Memory B cell (primary cell): Measurements from ENCODE around the gene GRIA4.
A peak's percentile ranks its signal among the peaks of the same experiment; 100 is the strongest.
"Not testable (repeated sequence)": the region's sequence is repeated elsewhere in the genome, so short reads cannot be mapped to it uniquely, and the experiment has no call there.

ENCODE experiments used
- ATAC-seq: fragments of 150-1000 bp; cut with Tn5 transposase; 2 replicates; pipeline ENCODE4 v1.10.0; 2021; ENCODE audit warnings: low read depth, mild to moderate bottlenecking, moderate library complexity
- DNase-seq, 2 donors: peaks; one replicate each; pipeline ENCODE4 v3.0.0; 2022; ENCODE audit warnings: low spot score in 2 of 2
- H3K27ac Mint-ChIP-seq: one replicate; pipeline ENCODE4 v1.8.0; 2022; ENCODE audit warnings: mild to moderate bottlenecking, moderate library complexity, mixed read lengths
- H3K27me3 Mint-ChIP-seq: one replicate; pipeline ENCODE4 v1.8.0; 2022; ENCODE audit warnings: mixed read lengths
- H3K36me3 Mint-ChIP-seq: one replicate; pipeline ENCODE4 v1.8.0; 2022; ENCODE audit warnings: mild to moderate bottlenecking, mixed read lengths
- H3K4me1 Mint-ChIP-seq: one replicate; pipeline ENCODE4 v1.8.0; 2022; ENCODE audit warnings: mixed read lengths
- H3K4me3 Mint-ChIP-seq: one replicate; pipeline ENCODE4 v1.8.0; 2022; ENCODE audit warnings: mild to moderate bottlenecking, moderate library complexity, mixed read lengths
- H3K9me3 Mint-ChIP-seq: one replicate; pipeline ENCODE4 v1.8.0; 2022; ENCODE audit warnings: mixed read lengths

The GRIA4 gene

DNA sequence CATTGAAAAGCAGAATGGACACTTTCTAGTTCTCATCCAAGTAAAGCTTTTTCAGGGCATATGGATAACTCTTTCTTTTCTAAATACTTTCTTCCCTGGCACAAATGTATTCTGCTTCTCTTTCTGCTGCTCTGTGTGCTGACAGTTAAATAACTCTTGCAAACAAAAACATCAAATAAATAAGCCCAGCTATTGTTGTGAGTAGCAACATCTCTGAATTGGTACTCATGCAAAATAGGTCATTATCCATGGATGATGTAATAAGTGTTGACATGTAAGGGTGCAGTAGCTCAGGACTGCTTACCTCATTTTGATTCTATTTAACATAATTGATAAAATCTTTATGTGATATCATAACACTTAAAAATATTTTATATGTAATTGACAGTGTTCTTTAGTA, 247.9 kb downstream of the GRIA4 start:
- DNase-seq: no peak

DNA sequence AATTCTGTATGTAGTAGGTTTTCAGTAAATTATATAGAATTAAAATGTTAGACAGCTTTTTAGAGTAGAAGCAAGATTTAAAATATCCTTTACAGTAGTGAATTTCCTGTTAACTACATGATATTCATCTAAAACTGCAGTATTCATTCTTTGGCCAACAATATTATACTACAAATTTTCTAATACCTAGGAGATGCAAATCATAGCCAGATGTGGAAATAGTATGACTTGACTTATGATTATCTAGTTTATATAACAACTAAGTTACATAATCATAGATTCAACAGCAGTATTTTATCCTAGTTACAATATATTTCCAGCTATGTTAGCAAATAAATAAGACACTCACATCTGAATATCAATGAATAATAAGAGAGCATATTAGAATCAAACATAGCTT, 249.0 kb downstream of the GRIA4 start:
- Mint-ChIP-seq H3K27ac (no peak overlapping the region), H3K4me3 (no peak overlapping the region), H3K4me1 (no peaks in the 10 kb centered on the region), H3K36me3 (no peaks in the 10 kb centered on the region), H3K27me3 (peaks cover 6% of the 10 kb centered on the region), H3K9me3 (no peaks in the 10 kb centered on the region)
- ATAC-seq (no peak), DNase-seq (no peak)

More for the DNA sequence above, 247.9 kb downstream of the GRIA4 start:
- no peak overlapping the region for H3K4me3 Mint-ChIP-seq
- no peaks in the 10 kb centered on the region for H3K36me3 Mint-ChIP-seq
- no peaks in the 10 kb centered on the region for H3K9me3 Mint-ChIP-seq
- no peak for ATAC-seq
- H3K27me3 Mint-ChIP-seq: peaks cover 6% of the 10 kb centered on the region
- no peaks in the 10 kb centered on the region for H3K4me1 Mint-ChIP-seq
- H3K27ac Mint-ChIP-seq: no peak overlapping the region

DNA sequence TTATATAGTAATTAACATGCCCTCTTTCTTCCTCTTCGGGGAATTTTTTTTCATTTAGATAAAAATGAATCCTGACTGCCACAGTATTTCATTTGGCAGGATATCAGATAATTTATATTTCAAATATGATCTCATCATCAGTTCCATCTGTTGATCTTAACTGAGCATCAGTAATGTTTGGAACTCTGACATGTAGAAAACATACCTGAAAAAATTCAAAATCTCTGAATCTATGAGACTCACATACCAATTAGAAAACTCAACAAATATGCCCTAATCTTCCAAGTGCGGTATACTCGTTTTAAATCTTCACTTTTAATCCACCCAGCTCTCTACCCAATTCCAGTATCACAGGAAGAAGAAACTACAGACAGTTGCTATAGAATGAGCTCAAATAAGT, 250.2 kb downstream of the GRIA4 start:
- Mint-ChIP-seq H3K4me1 (no peaks in the 10 kb centered on the region), H3K4me3 (no peak overlapping the region), H3K27ac (no peak overlapping the region), H3K36me3 (no peaks in the 10 kb centered on the region), H3K27me3 (peaks cover 4% of the 10 kb centered on the region), H3K9me3 (no peaks in the 10 kb centered on the region)
- ATAC-seq (no peak), DNase-seq (no peak)

DNA sequence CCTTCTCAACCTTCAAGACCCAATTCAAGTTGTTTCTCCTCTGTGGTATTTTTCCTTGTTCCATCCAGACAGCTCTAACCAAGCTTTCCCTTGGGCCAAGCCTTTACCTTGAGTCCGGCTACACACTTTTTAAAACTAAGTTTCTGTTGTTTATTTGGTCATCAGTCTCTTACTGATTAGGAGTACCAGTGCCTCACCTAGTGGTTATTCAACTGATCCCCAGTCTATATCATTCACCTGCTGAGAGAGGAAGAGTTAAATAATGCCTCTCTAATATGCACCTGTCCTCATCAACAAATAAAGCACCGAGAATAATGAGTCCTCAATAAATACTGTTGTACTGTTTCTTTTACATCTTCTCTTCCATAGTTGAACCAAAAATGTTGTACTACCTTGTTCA, 251.4 kb downstream of the GRIA4 start:
- DNase-seq (no peak), ATAC-seq (no peak)
- no peaks in the 10 kb centered on the region for H3K36me3 Mint-ChIP-seq
- H3K9me3 Mint-ChIP-seq: no peaks in the 10 kb centered on the region
- H3K4me3 Mint-ChIP-seq: no peak overlapping the region
- no peak overlapping the region for H3K27ac Mint-ChIP-seq
- no peaks in the 10 kb centered on the region for H3K4me1 Mint-ChIP-seq
- peaks cover 4% of the 10 kb centered on the region for H3K27me3 Mint-ChIP-seq

DNA sequence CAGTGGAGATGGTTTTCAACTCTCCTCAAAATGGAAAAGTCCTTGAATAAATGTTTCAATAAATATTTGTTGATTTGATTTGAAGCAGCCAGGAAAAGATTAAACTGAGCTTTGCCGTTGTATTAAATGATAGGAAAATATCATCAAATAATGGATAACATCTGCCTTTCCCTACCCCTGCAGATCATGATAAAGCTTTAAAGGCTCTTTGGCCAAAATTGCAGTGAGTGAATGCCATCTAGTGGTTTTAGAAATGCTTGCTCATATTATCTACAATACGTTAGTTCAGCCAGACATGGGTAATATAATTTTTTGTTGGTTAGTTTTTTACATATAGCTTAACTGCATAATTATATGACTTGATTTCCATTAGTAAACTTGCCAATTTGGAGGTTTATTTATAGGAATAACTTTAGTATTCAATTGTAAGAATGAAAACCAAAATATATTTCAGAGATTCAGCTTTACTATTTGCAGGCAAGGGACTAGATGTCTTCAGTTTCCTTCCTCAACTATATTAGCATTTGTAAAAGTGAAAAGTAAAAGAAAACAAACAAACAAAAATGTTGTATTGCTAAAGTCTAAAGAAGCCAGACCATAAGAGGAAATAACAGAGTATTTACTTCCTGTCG, 253.0 kb downstream of the GRIA4 start:
- no peak overlapping the region for H3K4me3 Mint-ChIP-seq
- peak; percentile 51 for ATAC-seq

DNA sequence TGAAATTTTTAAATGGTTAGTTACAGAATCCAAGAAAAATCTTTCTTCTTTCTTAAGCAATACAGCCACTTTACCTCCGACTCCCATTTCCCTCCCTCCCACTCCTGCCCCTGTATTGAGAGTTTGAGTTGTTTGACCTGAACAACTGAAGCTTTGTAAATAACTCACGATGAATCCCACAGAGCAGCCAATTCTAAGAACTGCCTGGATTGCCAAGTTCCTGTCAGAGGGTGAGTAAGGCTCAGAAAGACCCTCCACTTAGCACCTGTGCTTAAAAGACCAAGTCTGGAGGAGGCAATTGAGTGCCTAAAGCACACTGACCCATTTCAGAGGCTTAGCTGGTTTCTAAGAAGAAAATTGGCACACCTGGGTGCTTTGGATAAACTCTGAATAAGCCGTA, 253.7 kb downstream of the GRIA4 start:
- Mint-ChIP-seq H3K27ac (no peak overlapping the region), H3K9me3 (no peaks in the 10 kb centered on the region), H3K36me3 (no peaks in the 10 kb centered on the region), H3K27me3 (peaks cover 3% of the 10 kb centered on the region), H3K4me3 (no peak overlapping the region), H3K4me1 (no peaks in the 10 kb centered on the region)
- ATAC-seq: no peak
- DNase-seq: no peak

More for the DNA sequence above, 253.0 kb downstream of the GRIA4 start:
- Mint-ChIP-seq H3K27me3 (peaks cover 3% of the 10 kb centered on the region), H3K27ac (no peak overlapping the region), H3K36me3 (no peaks in the 10 kb centered on the region), H3K4me1 (no peaks in the 10 kb centered on the region), H3K9me3 (no peaks in the 10 kb centered on the region)
- peak in 1 of 2 donors; percentile 15 for DNase-seq

DNA sequence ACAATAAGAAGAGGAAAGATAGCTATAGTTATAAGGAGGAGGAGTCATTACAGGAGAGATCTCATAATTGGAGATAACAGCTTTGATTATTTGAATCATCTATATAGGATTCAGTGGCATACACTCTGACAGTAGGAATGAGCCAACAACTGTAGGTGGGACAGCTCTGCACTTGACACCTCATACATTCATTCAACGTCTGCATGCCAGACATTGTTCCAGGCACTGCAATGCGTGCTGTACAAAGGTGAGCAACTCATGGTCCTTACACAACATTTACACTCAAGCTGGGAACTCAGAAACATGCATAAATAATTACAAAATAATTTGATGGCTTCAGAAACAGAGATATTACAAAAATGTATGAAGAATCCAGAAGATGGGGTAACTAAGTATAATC, 257.9 kb downstream of the GRIA4 start:
- no peak for ATAC-seq
- no peaks in the 10 kb centered on the region for H3K36me3 Mint-ChIP-seq
- no peak overlapping the region for H3K27ac Mint-ChIP-seq
- no peaks in the 10 kb centered on the region for H3K9me3 Mint-ChIP-seq
- DNase-seq: no peak
- H3K4me3 Mint-ChIP-seq: no peak overlapping the region
- H3K4me1 Mint-ChIP-seq: no peaks in the 10 kb centered on the region
- H3K27me3 Mint-ChIP-seq: peaks cover 4% of the 10 kb centered on the region

DNA sequence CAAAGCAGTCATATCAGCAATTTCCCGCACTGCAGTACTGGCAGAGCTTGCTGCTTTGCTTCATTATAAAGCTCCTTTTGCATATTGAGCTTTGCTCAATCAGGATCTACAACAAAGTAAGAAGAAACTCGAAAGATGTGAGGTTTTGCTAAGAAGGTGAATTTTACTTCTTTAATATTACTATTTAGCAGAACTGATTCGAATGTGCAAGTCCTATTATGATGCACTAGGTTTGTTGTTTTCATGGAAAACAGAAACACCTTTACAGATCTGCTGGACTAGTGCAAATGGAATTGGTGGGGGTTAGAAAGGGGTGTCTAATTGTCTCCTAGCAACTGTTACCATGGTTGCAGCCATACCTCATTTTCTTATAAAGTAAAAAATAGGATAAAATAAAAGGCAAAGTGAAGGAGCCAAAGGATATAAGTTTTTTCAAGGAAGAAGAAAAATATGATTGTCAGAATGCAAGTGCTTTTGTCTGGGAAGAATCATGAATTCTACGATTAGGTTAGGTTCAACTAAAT, 259.0 kb downstream of the GRIA4 start:
- H3K27me3 Mint-ChIP-seq: peaks cover 4% of the 10 kb centered on the region
- ATAC-seq: no peak

DNA sequence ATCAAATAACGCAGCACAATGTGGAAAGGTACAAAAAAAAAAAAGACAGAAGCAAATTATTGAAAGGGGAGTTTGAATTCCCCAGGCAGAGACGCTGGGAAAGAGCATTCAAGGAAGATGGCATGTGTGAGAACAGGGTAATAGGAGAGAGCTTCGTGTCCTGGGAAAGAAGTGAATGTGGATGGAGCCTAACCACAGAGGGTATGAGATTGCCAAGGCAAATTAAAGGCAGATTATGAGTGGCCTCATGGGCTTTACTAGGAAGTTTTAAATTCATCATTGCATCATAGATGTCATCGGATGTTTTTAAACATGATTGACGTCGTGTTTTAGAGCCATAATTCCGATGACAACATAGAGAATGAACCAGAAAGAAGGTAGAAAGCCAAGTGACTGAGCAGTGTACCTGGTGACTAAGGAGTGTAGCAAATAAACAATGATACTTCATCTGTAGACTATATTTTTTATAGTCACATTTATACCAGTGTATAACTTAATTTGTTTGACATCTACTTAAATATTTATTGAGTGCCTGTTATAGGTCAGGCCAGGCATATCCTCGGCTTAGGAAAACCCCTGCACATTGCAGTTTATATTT, 260.7 kb downstream of the GRIA4 start:
- H3K9me3 Mint-ChIP-seq: no peaks in the 10 kb centered on the region
- DNase-seq (no peak), ATAC-seq (no peak)
- no peak overlapping the region for H3K4me3 Mint-ChIP-seq
- no peaks in the 10 kb centered on the region for H3K4me1 Mint-ChIP-seq
- no peaks in the 10 kb centered on the region for H3K36me3 Mint-ChIP-seq
- no peak overlapping the region for H3K27ac Mint-ChIP-seq
- peaks cover 4% of the 10 kb centered on the region for H3K27me3 Mint-ChIP-seq

More for the DNA sequence above, 259.0 kb downstream of the GRIA4 start:
- H3K27ac Mint-ChIP-seq: no peak overlapping the region
- no peak for DNase-seq
- H3K9me3 Mint-ChIP-seq: no peaks in the 10 kb centered on the region
- no peaks in the 10 kb centered on the region for H3K4me1 Mint-ChIP-seq
- H3K4me3 Mint-ChIP-seq: no peak overlapping the region
- no peaks in the 10 kb centered on the region for H3K36me3 Mint-ChIP-seq

DNA sequence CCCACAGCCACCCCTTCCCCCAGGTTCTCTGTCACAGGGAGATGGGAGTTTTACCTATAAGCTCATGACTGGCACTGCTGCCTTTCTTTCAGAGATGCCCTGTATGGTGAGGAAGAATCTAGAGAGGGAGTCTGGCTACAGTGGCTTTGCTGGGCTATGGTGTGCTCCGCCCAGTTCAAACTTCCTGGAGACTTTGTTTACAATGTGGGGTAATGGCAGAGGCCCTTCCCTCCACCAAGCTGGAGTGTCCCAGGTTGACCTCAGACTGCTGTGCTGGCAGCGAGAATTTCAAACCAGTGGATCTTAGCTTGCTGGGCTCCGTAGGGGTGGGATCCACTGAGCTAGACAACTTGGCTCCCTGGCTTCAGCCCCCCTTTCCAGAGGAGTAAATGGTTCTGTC, 268.6 kb downstream of the GRIA4 start:
- ATAC-seq: no peak
- Mint-ChIP-seq H3K36me3 (no peaks in the 10 kb centered on the region), H3K4me1 (no peaks in the 10 kb centered on the region), H3K27me3 (peaks cover 2% of the 10 kb centered on the region), H3K9me3 (no peaks in the 10 kb centered on the region), H3K27ac (no peak overlapping the region), H3K4me3 (no peak overlapping the region)
- DNase-seq: no peak

DNA sequence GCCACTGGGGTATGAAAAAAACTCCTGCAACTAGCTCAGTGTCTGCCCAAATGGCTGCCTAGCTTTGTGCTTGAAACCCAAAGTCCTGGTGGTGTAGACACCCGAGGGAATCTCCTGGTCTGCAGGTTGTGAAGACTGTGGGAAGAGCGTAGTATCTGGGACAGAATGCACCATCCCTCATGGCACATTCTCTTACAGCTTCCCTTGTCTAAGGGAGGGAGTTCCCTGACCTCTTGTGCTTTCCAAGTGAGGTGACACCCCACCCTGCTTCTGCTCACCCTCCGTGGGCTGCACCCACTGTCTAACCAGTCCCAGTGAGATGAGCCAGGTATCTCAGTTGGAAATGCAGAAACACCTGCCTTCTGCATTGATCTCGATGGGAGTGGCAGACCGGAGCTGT, 269.1 kb downstream of the GRIA4 start:
- not testable (repeated sequence) for H3K36me3 Mint-ChIP-seq, H3K27me3 Mint-ChIP-seq, H3K27ac Mint-ChIP-seq, H3K4me3 Mint-ChIP-seq, DNase-seq, H3K4me1 Mint-ChIP-seq, ATAC-seq, H3K9me3 Mint-ChIP-seq

DNA sequence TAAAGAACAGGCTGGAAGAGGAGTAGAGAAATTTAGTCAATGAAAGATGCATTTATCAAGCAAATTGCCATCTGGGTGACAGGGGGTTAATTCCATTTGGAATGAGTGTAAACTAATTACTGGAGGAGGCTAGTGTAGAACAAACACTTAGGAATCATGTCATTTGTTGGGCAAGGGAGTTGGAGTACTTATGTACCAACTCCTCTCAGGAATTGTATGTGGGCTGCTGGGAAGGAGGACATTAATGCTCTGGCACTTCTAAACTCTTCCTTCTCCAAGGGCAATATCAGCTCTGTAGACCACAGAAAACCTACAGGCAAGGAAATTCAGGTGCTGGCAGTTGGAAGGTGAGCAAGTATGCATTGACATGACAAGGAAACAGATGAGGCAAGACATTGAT, 271.2 kb downstream of the GRIA4 start:
- DNase-seq (no peak), ATAC-seq (no peak)
- H3K9me3 Mint-ChIP-seq: no peaks in the 10 kb centered on the region
- H3K27me3 Mint-ChIP-seq: peaks cover 2% of the 10 kb centered on the region
- no peak overlapping the region for H3K27ac Mint-ChIP-seq
- H3K36me3 Mint-ChIP-seq: no peaks in the 10 kb centered on the region
- no peak overlapping the region for H3K4me3 Mint-ChIP-seq
- H3K4me1 Mint-ChIP-seq: no peaks in the 10 kb centered on the region

DNA sequence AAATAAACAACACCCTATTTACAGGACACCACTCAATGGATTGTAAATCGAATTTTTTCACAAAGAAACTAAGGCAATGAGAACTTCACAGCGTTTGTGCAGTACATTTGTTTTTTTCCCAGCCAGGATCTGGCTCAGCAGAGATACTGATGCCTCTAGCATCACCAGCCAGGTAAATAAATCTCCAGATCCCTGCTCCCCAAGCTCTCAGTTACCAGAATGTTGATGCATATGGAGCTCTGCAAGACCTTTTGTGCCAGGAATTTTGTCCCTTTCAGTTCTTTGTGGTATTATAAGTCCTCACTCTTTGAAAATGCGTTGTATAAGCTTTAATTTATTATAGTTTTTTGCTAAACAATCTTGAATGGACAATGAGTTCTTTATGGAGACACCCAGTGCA, 274.6 kb downstream of the GRIA4 start:
- Mint-ChIP-seq H3K4me3 (no peak overlapping the region), H3K36me3 (no peaks in the 10 kb centered on the region), H3K4me1 (no peaks in the 10 kb centered on the region), H3K9me3 (no peaks in the 10 kb centered on the region), H3K27ac (no peak overlapping the region), H3K27me3 (peaks cover 2% of the 10 kb centered on the region)
- DNase-seq: no peak
- no peak for ATAC-seq

DNA sequence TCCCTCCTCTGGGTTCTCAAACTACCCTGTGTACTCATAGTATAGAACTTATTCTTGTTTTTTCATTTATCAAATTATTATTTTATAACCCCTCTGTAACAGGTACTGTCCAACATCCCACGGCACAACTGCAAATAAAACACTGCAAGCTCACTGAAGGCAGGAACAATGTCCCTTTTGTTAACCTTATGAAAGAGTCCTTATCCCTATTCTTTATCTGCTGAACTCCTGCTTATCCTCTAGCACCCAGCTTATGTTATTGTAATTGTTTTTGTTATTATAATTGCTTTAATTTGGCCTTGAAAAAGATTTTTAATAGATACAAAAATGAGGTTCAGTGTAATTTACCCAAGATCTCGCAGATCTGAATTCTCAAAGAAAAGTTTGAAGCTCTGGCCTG, 281.8 kb downstream of the GRIA4 start:
- ATAC-seq (no peak), DNase-seq (no peak)
- Mint-ChIP-seq H3K9me3 (no peaks in the 10 kb centered on the region), H3K4me3 (no peak overlapping the region), H3K27me3 (peaks cover 2% of the 10 kb centered on the region), H3K27ac (no peak overlapping the region), H3K4me1 (no peaks in the 10 kb centered on the region), H3K36me3 (no peaks in the 10 kb centered on the region)

DNA sequence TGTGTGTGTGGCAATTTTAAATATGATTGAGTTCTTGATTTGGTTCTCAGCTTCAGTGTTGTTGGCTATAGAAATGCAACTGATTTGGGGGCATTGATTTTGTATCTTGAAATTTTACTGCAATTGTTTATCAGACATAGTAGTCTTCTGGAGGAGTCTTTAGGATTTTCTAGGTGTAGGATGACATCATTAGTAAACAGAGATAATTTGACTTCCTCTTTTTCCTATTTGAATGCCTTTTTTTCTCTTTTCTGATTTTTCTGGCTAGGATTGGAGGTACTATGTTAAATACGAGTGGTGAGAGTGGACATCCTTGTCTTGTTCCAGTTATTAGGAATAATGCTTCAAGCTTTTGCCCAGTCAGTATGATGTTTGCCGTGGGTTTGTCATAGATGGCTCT, 287.3 kb downstream of the GRIA4 start:
- Mint-ChIP-seq H3K27me3 (no peaks in the 10 kb centered on the region), H3K9me3 (peaks cover 2% of the 10 kb centered on the region)
- ATAC-seq: no peak

More for the DNA sequence above, 287.3 kb downstream of the GRIA4 start:
- Mint-ChIP-seq H3K4me3 (no peak overlapping the region), H3K36me3 (no peaks in the 10 kb centered on the region), H3K27ac (no peak overlapping the region), H3K4me1 (no peaks in the 10 kb centered on the region)
- DNase-seq: no peak
